Keratinocyte (primary cell): ENCODE measurements around the gene IL1RAPL1. TPM values are rescaled to one million over a fixed set of nuclear protein-coding genes. Genes with fewer than 3 reads are reported as not detected.

Experiments used
- DNase-seq: peaks from one replicate; pipeline ENCODE4 v3.0.0-alpha.2; 2011; ENCODE audit warnings: low read depth, missing footprints, low spot score
- FAIRE-seq: peaks from 2 replicates; lab custom pipeline; 2011; peaks lifted over from hg19 to GRCh38; lab: Jason Lieb, UNC
- H2AFZ ChIP-seq: 2 replicates; pipeline ENCODE4 v1.6.0; 2012; ENCODE audit warnings: low read length, control low read depth, inconsistent platforms; ENCODE audit not compliant: control insufficient read depth
- H3K27ac ChIP-seq: 2 replicates; pipeline ENCODE4 v1.5.1; 2011; ENCODE audit warnings: low read length; ENCODE audit not compliant: control insufficient read depth, insufficient read depth
- H3K27me3 ChIP-seq: 3 replicates; pipeline ENCODE4 v1.6.0; 2011; ENCODE audit warnings: low read length; ENCODE audit not compliant: control insufficient read depth, insufficient read depth; ENCODE audit errors: extremely low read depth
- H3K36me3 ChIP-seq, 2 experiments: 2 replicates in 1 of 2; 3 replicates in 1 of 2; pipeline ENCODE4 v1.5.1; 2011; ENCODE audit warnings: low read length in 2 of 2, mild to moderate bottlenecking in 1 of 2; ENCODE audit not compliant: control insufficient read depth in 2 of 2, insufficient read depth in 2 of 2; ENCODE audit errors: extremely low read depth in 1 of 2
- H3K4me1 ChIP-seq: 3 replicates; pipeline ENCODE4 v1.5.1; 2011; ENCODE audit warnings: low read length; ENCODE audit not compliant: control insufficient read depth, insufficient read depth; ENCODE audit errors: extremely low read depth
- H3K4me2 ChIP-seq: 3 replicates; pipeline ENCODE4 v1.6.0; 2011; ENCODE audit warnings: low read depth, low read length; ENCODE audit not compliant: control insufficient read depth, insufficient read depth; ENCODE audit errors: extremely low read depth
- H3K4me3 ChIP-seq, 3 experiments: fragments of 200-600 bp in 1 of 3; sonication (generic) in 1 of 3; 2 replicates in 2 of 3; 3 replicates in 1 of 3; pipeline ENCODE4 v1.5.1; 2011 to 2016; ENCODE audit warnings: low read length in 3 of 3, mild to moderate bottlenecking in 3 of 3, control low read depth in 2 of 3, inconsistent platforms in 1 of 3, low read depth in 1 of 3, mixed read lengths in 1 of 3, mixed run types in 1 of 3, moderate library complexity in 1 of 3; ENCODE audit not compliant: control insufficient read depth in 2 of 3, insufficient read depth in 2 of 3; ENCODE audit errors: extremely low read depth in 1 of 3
- H3K79me2 ChIP-seq: 2 replicates; pipeline ENCODE4 v1.6.0; 2012; ENCODE audit warnings: low read length; ENCODE audit not compliant: control insufficient read depth, insufficient read depth
- H3K9ac ChIP-seq: 3 replicates; pipeline ENCODE4 v1.6.0; 2011; ENCODE audit warnings: low read length; ENCODE audit not compliant: control insufficient read depth, insufficient read depth; ENCODE audit errors: extremely low read depth
- H3K9me1 ChIP-seq: 3 replicates; pipeline ENCODE4 v1.6.0; 2011; ENCODE audit warnings: low read length; ENCODE audit not compliant: control insufficient read depth, insufficient read depth; ENCODE audit errors: extremely low read depth
- H3K9me3 ChIP-seq: 2 replicates; pipeline ENCODE4 v1.5.1; 2012; ENCODE audit warnings: low read depth, low read length; ENCODE audit not compliant: control insufficient read depth
- H4K20me1 ChIP-seq: 3 replicates; pipeline ENCODE4 v1.6.0; 2011; ENCODE audit warnings: low read length; ENCODE audit not compliant: control insufficient read depth, insufficient read depth; ENCODE audit errors: extremely low read depth
- EZH2 ChIP-seq: IDR thresholded peaks from one replicate; pipeline ENCODE4 v1.6.1; 2012; ENCODE audit warnings: inconsistent platforms, mild to moderate bottlenecking, low read length, moderate library complexity
- dilution Hi-C: fragments of 300-500 bp; cut with MboI; formaldehyde crosslinking; loops from one replicate; pipeline ENCODE4 v1.7.0; 2020; ENCODE audit warnings: low sequenced_read_pairs; ENCODE audit not compliant: extremely low pct_ligation_motif_present
- polyA plus RNA-seq, 5 experiments: library from polyadenylated mRNA; depleted of rRNA in 3 of 5; stranded (reverse) in 3 of 5; stranded (forward) in 1 of 5; unstranded in 1 of 5; fragments of >200 nt; gene quantifications; 1 replicate in 1 of 5; 2 replicates in 3 of 5; 3 replicates in 1 of 5; pipeline versions ENCODE4 v1.2.1 to v1.2.3, GENCODE V29; 2011 to 2012; ENCODE audit warnings: missing spikeins in 2 of 5, low read depth in 1 of 5, low replicate concordance in 1 of 5
- TF ChIP-seq, protein P1 (sequence below), 3 experiments: IDR thresholded peaks in 1 of 3; conservative IDR thresholded peaks in 1 of 3; optimal IDR thresholded peaks in 1 of 3; 2 replicates in 2 of 3; 3 replicates in 1 of 3; pipeline versions ENCODE3 to v1.5.1; 2011; ENCODE audit warnings: low read length in 3 of 3, mild to moderate bottlenecking in 3 of 3, moderate library complexity in 2 of 3, control low read depth in 1 of 3, inconsistent platforms in 1 of 3; ENCODE audit not compliant: insufficient read depth in 2 of 3; ENCODE audit errors: extremely low read depth in 1 of 3

Gene IL1RAPL1
- polyA plus RNA-seq, 1 donor (not counting 4 experiments of a cell fraction or from before 2014, with no cell fraction given): 2.8 TPM

DNA sequence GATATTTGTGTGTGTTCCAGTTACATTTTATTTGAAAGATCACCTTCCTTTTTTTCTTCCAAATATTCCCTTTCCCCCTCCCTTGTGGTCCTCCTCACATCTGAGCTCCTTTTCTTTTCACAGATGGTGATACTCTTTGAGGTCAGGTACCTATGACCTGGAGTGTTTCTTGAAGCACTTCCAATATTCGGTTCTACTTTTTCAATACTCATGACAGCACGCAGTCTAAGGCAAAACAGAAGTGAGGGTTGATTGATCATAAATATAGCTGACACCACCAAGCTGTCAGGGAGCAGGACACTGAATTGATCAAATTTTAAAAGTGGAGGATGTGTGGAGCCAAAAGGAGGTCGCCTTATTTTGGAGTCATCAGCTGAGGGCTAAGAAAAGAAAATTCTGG is 1293.7 kb downstream of the IL1RAPL1 start:
- TF ChIP-seq, protein P1, sequence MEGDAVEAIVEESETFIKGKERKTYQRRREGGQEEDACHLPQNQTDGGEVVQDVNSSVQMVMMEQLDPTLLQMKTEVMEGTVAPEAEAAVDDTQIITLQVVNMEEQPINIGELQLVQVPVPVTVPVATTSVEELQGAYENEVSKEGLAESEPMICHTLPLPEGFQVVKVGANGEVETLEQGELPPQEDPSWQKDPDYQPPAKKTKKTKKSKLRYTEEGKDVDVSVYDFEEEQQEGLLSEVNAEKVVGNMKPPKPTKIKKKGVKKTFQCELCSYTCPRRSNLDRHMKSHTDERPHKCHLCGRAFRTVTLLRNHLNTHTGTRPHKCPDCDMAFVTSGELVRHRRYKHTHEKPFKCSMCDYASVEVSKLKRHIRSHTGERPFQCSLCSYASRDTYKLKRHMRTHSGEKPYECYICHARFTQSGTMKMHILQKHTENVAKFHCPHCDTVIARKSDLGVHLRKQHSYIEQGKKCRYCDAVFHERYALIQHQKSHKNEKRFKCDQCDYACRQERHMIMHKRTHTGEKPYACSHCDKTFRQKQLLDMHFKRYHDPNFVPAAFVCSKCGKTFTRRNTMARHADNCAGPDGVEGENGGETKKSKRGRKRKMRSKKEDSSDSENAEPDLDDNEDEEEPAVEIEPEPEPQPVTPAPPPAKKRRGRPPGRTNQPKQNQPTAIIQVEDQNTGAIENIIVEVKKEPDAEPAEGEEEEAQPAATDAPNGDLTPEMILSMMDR (optimal IDR thresholded peaks at IDR 0.05 in 1 of 3, IDR thresholded peaks at IDR 0.05 in 1 of 3, conservative IDR thresholded peaks at IDR 0.05 in 1 of 3; ENCODE audit: extremely low read depth in 1 of 3, insufficient read depth in 2 of 3, low read length in 3 of 3): no peak
- TF ChIP-seq EZH2: no peak
- no peak for FAIRE-seq
- Histone ChIP-seq H3K9ac (no peak overlapping the region), H4K20me1 (no peaks in the 10 kb centered on the region), H3K79me2 (no peaks in the 10 kb centered on the region), H3K9me3 (no peaks in the 10 kb centered on the region), H3K36me3 (no peaks in the 10 kb centered on the region), H3K27ac (no peak overlapping the region), H3K4me2 (no peak overlapping the region), H3K9me1 (no peaks in the 10 kb centered on the region), H3K27me3 (no peaks in the 10 kb centered on the region), H2AFZ (no peak overlapping the region), H3K4me1 (no peaks in the 10 kb centered on the region), H3K4me3 (no peak overlapping the region)
- no peak for DNase-seq
- dilution Hi-C loops: no loop called here

DNA sequence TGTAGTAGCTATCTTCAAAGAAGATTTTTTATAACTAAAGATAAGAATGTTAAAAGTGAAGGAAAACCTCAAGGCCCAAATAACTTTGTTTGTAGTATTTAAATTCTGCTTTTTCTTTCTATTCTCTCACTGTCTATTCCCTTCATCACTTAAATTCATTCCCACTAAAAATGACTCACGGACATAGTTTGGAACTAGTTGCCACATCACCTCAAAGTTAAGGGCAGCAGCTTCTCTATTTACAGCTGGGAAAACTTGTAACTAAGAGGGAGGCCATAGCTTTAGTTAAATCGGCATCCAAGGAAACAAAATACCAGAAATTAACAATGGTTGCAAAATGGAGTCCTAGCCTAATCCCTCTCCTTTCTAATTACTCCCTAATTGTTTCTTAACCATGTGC is 1302.8 kb downstream of the IL1RAPL1 start:
- no peaks in the 10 kb centered on the region for H3K9me3 ChIP-seq
- no peak overlapping the region for H2AFZ ChIP-seq
- H3K9ac ChIP-seq: no peak overlapping the region
- no peaks in the 10 kb centered on the region for H3K36me3 ChIP-seq
- FAIRE-seq (no peak), DNase-seq (no peak)
- no peaks in the 10 kb centered on the region for H3K27me3 ChIP-seq
- no peaks in the 10 kb centered on the region for H3K4me1 ChIP-seq
- dilution Hi-C loops: no loop called here
- no peak overlapping the region for H3K4me2 ChIP-seq
- no peak overlapping the region for H3K27ac ChIP-seq
- no peak overlapping the region for H3K4me3 ChIP-seq
- no peaks in the 10 kb centered on the region for H4K20me1 ChIP-seq
- H3K9me1 ChIP-seq: no peaks in the 10 kb centered on the region
- no peaks in the 10 kb centered on the region for H3K79me2 ChIP-seq
- TF ChIP-seq, protein P1 (optimal IDR thresholded peaks at IDR 0.05 in 1 of 3, IDR thresholded peaks at IDR 0.05 in 1 of 3, conservative IDR thresholded peaks at IDR 0.05 in 1 of 3; ENCODE audit: extremely low read depth in 1 of 3, insufficient read depth in 2 of 3, low read length in 3 of 3): no peak
- TF ChIP-seq EZH2: no peak
